Vagina (tissue), 2 donors: ENCODE data around the gene TTC28.

ENCODE experiments used
- CTCF ChIP-seq, 3 experiments: fragments of 450-650 bp in 2 of 3; fragments of 200-600 bp in 1 of 3; sonication (generic) in 1 of 3; IDR thresholded peaks; one replicate each; pipeline ENCODE4 v1.5.1; 2017 to 2019; ENCODE audit warnings: antibody characterized with exemption in 3 of 3, mild to moderate bottlenecking in 2 of 3, moderate library complexity in 2 of 3
- POLR2A ChIP-seq, 2 donors: fragments of 450-650 bp; IDR thresholded peaks; one replicate each; pipeline ENCODE4 v1.6.1; 2017; ENCODE audit warnings: antibody characterized with exemption in 2 of 2, mild to moderate bottlenecking in 2 of 2, moderate library complexity in 2 of 2
- POLR2AphosphoS5 ChIP-seq, 2 donors: sonication (generic); formaldehyde crosslinking; IDR thresholded peaks; one replicate each; pipeline ENCODE4 v1.9.0; 2017; ENCODE audit warnings: antibody characterized with exemption in 2 of 2, mild to moderate bottlenecking in 2 of 2, low read depth in 1 of 2; ENCODE audit not compliant: insufficient read depth in 1 of 2

DNA sequence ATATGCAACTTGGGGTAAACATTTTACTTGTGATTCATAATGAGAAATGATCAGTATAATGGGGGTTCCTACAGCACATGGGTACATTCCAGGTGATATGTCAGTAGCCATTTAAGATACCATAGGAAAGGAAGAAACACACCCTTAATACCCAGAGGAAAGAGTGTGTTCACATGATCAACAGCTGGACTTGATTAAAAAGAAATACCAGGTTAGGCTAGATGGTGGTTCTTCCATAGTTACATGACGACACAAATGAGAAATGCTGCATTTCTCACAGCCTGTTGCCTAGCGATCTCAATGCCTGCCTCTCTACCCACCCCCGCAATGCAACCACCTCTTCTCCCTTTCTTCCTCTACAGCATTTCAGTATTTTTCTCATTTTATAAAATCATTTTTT is 96.8 kb downstream of the TTC28 start:
- TF ChIP-seq CTCF (IDR thresholded peaks at IDR 0.05) (no peak), POLR2A (IDR thresholded peaks at IDR 0.05) (no peak), POLR2AphosphoS5 (IDR thresholded peaks at IDR 0.05; ENCODE audit: insufficient read depth in 1 of 2, low read depth in 1 of 2) (no peak)
